Skeletal muscle satellite cell (primary cell): ENCODE data around the gene DIO3.

Source experiments
- H3K27me3 ChIP-seq: 2 replicates; pipeline ENCODE4 v1.7.0; 2013; ENCODE audit warnings: low read length; ENCODE audit not compliant: control insufficient read depth, insufficient read depth
- H3K36me3 ChIP-seq: 2 replicates; pipeline ENCODE4 v1.7.0; 2013; ENCODE audit warnings: mild to moderate bottlenecking, control low read depth, low read length; ENCODE audit not compliant: insufficient read depth
- H3K4me1 ChIP-seq: 2 replicates; pipeline ENCODE4 v1.7.0; 2013; ENCODE audit warnings: low read length; ENCODE audit not compliant: control insufficient read depth, insufficient read depth
- H3K4me2 ChIP-seq: 2 replicates; pipeline ENCODE4 v1.7.0; 2013; ENCODE audit warnings: mild to moderate bottlenecking, low read length
- H3K4me3 ChIP-seq: 2 replicates; pipeline ENCODE4 v1.7.0; 2013; ENCODE audit warnings: low read length
- H3K9ac ChIP-seq: 2 replicates; pipeline ENCODE4 v1.7.0; 2013; ENCODE audit warnings: mild to moderate bottlenecking, low read depth, low read length, moderate library complexity
- H3K9me3 ChIP-seq: replicated peaks from 2 replicates; pipeline ENCODE4 v1.7.0; 2013; ENCODE audit warnings: mild to moderate bottlenecking, control low read depth, low read length

DIO3 gene

GRCh38 chr14:101588286-101588975, 27.1 kb downstream of the DIO3 start:
- H3K27me3 ChIP-seq = no peaks in the 10 kb centered on the region
- no peak overlapping the region for H3K9ac ChIP-seq
- no peaks in the 10 kb centered on the region for H3K4me1 ChIP-seq
- no peaks in the 10 kb centered on the region for H3K9me3 ChIP-seq
- H3K4me3 ChIP-seq = no peak overlapping the region
- H3K4me2 ChIP-seq = no peak overlapping the region
- H3K36me3 ChIP-seq = no peaks in the 10 kb centered on the region

GRCh38 chr14:101588990-101589389, 27.7 kb downstream of the DIO3 start:
- H3K27me3 ChIP-seq = no peaks in the 10 kb centered on the region
- no peak overlapping the region for H3K9ac ChIP-seq
- H3K4me1 ChIP-seq = no peaks in the 10 kb centered on the region
- no peaks in the 10 kb centered on the region for H3K9me3 ChIP-seq
- no peaks in the 10 kb centered on the region for H3K36me3 ChIP-seq
- no peak overlapping the region for H3K4me2 ChIP-seq
- H3K4me3 ChIP-seq = no peak overlapping the region

- Histone ChIP-seq H3K9me3 (no peaks in the 10 kb centered on the region), H3K27me3 (no peaks in the 10 kb centered on the region), H3K9ac (no peak overlapping the region), H3K4me3 (no peak overlapping the region), H3K4me1 (no peaks in the 10 kb centered on the region), H3K36me3 (no peaks in the 10 kb centered on the region), H3K4me2 (no peak overlapping the region)
Measured at GRCh38 chr14:101589486-101590015, 28.3 kb downstream of the DIO3 start.

- H3K27me3 ChIP-seq = no peaks in the 10 kb centered on the region
- H3K36me3 ChIP-seq = no peaks in the 10 kb centered on the region
- H3K4me2 ChIP-seq = no peak overlapping the region
- no peaks in the 10 kb centered on the region for H3K4me1 ChIP-seq
- H3K9ac ChIP-seq = no peak overlapping the region
- no peaks in the 10 kb centered on the region for H3K9me3 ChIP-seq
- H3K4me3 ChIP-seq = no peak overlapping the region
Measured at GRCh38 chr14:101590062-101590461, 28.8 kb downstream of the DIO3 start.

- Histone ChIP-seq H3K36me3 (no peaks in the 10 kb centered on the region), H3K9me3 (no peaks in the 10 kb centered on the region), H3K4me2 (no peak overlapping the region), H3K4me1 (no peaks in the 10 kb centered on the region), H3K4me3 (no peak overlapping the region), H3K27me3 (no peaks in the 10 kb centered on the region), H3K9ac (no peak overlapping the region)
Measured at GRCh38 chr14:101590616-101591015, 29.3 kb downstream of the DIO3 start.

- no peak overlapping the region for H3K9ac ChIP-seq
- no peak overlapping the region for H3K4me2 ChIP-seq
- H3K27me3 ChIP-seq = no peaks in the 10 kb centered on the region
- no peaks in the 10 kb centered on the region for H3K9me3 ChIP-seq
- H3K4me3 ChIP-seq = no peak overlapping the region
- no peaks in the 10 kb centered on the region for H3K36me3 ChIP-seq
- H3K4me1 ChIP-seq = no peaks in the 10 kb centered on the region
Measured at GRCh38 chr14:101591121-101591520, 29.8 kb downstream of the DIO3 start.

- no peaks in the 10 kb centered on the region for H3K36me3 ChIP-seq
Measured at GRCh38 chr14:101591582-101591981, 30.3 kb downstream of the DIO3 start.

GRCh38 chr14:101593411-101594238, 32.3 kb downstream of the DIO3 start:
- Histone ChIP-seq H3K36me3 (no peaks in the 10 kb centered on the region), H3K9me3 (no peaks in the 10 kb centered on the region), H3K9ac (no peak overlapping the region), H3K27me3 (no peaks in the 10 kb centered on the region), H3K4me3 (no peak overlapping the region), H3K4me1 (no peaks in the 10 kb centered on the region), H3K4me2 (no peak overlapping the region)

More at GRCh38 chr14:101591582-101591981, 30.3 kb downstream of the DIO3 start:
- Histone ChIP-seq H3K9me3 (no peaks in the 10 kb centered on the region), H3K4me1 (no peaks in the 10 kb centered on the region), H3K4me2 (no peak overlapping the region), H3K9ac (no peak overlapping the region), H3K4me3 (no peak overlapping the region), H3K27me3 (no peaks in the 10 kb centered on the region)

GRCh38 chr14:101594511-101595148, 33.3 kb downstream of the DIO3 start:
- Histone ChIP-seq H3K36me3 (no peaks in the 10 kb centered on the region), H3K9me3 (no peaks in the 10 kb centered on the region)

GRCh38 chr14:101595349-101595748, 34.1 kb downstream of the DIO3 start:
- Histone ChIP-seq H3K4me1 (no peaks in the 10 kb centered on the region), H3K9me3 (no peaks in the 10 kb centered on the region), H3K4me3 (no peak overlapping the region), H3K36me3 (no peaks in the 10 kb centered on the region), H3K4me2 (no peak overlapping the region), H3K27me3 (no peaks in the 10 kb centered on the region), H3K9ac (no peak overlapping the region)

More at GRCh38 chr14:101594511-101595148, 33.3 kb downstream of the DIO3 start:
- Histone ChIP-seq H3K4me2 (no peak overlapping the region), H3K27me3 (no peaks in the 10 kb centered on the region), H3K4me3 (no peak overlapping the region), H3K4me1 (no peaks in the 10 kb centered on the region), H3K9ac (no peak overlapping the region)

GRCh38 chr14:101595887-101596721, 34.8 kb downstream of the DIO3 start:
- Histone ChIP-seq H3K4me2 (no peak overlapping the region), H3K4me1 (no peaks in the 10 kb centered on the region), H3K36me3 (no peaks in the 10 kb centered on the region), H3K9me3 (no peaks in the 10 kb centered on the region), H3K27me3 (no peaks in the 10 kb centered on the region), H3K4me3 (no peak overlapping the region), H3K9ac (no peak overlapping the region)
